Activated T-helper 1 cell treated with anti-CD3 and anti-CD28 coated beads, Interleukin-2, amount 50 U/mL, for 16 hours (primary cell): ENCODE results near the gene SV2A.
A peak's percentile ranks its signal among the peaks of the same experiment; 100 is the strongest.
"Not testable (repeated sequence)": the region's sequence is repeated elsewhere in the genome, so short reads cannot be mapped to it uniquely, and the experiment has no call there.

Experiments
- DNase-seq, 2 donors: peaks; one replicate each; pipeline ENCODE4 v3.0.0-alpha.2; 2020; ENCODE audit warnings: low read depth in 1 of 2, low spot score in 1 of 2

The SV2A gene

DNA sequence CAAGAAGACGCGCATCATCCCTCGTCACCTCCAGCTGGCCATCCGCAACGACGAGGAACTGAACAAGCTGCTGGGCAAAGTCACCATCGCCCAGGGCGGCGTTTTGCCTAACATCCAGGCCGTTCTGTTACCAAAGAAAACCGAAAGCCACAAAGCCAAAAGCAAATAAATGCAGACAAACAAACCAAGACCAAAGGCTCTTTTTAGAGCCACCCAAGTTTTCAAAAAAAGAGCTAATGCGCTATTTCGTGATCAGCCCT is 30.5 kb downstream of the SV2A start:
- DNase-seq: not testable (repeated sequence)

DNA sequence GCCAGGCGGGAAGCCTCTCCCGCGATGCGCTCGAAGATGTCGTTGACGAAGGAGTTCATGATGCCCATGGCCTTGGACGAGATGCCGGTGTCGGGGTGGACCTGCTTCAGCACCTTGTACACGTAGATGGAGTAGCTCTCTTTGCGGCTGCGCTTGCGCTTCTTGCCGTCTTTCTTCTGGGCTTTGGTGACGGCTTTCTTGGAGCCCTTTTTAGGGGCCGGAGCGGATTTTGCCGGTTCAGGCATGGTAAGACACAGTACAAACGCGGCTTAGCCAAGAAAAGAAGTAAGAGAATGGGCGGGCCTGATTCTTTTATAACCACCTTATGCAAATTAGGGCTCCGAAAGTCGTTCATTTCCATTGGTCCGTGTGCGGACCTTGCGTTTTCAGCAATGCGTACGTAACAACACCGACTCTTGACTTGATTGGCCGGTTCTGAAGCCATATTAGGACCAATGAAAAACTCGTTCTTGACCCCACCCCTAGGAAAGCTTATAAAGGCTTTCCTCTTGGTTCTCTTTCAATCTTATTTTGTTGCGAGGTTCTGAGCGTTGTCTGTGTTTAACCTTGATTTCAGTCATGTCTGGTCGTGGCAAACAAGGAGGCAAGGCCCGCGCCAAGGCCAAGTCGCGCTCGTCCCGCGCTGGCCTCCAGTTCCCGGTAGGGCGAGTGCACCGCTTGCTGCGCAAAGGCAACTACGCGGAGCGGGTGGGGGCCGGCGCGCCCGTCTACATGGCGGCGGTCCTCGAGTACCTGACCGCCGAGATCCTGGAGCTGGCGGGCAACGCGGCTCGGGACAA is 31.0 kb downstream of the SV2A start:
- DNase-seq: peak; percentile 56 to 73

DNA sequence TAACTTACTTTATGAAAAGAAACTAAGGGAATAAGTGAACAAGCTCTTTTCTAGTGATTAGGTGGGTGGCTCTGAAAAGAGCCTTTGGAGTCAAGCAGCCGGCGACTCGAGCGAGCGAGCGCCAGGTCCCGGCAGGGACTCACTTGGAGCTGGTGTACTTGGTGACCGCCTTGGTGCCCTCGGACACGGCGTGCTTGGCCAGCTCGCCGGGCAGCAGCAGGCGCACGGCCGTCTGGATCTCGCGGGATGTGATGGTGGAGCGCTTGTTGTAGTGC is 31.6 kb downstream of the SV2A start:
- not testable (repeated sequence) for DNase-seq

DNA sequence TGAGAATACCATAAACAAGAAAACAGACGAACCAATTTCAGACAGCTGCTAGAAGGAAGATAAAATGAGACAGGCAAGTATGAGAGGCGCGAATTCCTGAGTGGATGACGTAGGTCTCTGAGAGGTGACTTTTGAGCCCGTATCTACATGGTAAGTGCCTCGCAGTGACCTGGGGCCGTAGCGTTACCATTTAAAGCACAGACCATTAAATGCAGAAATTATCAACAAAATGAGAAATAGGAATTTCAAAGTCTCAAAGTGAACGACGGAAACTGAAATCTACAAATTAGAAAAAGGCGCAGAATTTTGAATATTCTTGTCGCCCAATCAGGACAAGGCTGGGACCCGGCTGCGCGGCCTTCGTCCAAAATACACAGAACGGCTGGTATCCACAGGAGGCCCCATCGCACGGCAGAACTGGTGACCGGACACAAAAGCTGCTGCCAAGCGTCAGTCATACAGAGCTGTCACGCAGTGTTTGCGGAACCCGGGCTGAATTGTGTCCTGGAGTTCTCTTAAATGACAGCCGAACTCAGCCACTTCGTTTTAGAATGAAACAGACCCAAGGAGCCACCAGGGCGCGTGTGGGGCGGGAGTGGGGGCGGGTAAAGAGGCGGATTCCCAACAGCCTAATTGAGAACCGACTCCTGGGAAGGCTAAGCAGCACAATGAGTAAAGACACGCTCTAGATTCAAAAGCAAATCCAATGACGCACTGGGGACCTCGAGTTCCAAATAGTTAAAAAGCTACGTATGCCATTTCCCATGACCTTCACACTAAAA is 32.1 kb downstream of the SV2A start:
- peak; percentile 21 to 44 for DNase-seq

DNA sequence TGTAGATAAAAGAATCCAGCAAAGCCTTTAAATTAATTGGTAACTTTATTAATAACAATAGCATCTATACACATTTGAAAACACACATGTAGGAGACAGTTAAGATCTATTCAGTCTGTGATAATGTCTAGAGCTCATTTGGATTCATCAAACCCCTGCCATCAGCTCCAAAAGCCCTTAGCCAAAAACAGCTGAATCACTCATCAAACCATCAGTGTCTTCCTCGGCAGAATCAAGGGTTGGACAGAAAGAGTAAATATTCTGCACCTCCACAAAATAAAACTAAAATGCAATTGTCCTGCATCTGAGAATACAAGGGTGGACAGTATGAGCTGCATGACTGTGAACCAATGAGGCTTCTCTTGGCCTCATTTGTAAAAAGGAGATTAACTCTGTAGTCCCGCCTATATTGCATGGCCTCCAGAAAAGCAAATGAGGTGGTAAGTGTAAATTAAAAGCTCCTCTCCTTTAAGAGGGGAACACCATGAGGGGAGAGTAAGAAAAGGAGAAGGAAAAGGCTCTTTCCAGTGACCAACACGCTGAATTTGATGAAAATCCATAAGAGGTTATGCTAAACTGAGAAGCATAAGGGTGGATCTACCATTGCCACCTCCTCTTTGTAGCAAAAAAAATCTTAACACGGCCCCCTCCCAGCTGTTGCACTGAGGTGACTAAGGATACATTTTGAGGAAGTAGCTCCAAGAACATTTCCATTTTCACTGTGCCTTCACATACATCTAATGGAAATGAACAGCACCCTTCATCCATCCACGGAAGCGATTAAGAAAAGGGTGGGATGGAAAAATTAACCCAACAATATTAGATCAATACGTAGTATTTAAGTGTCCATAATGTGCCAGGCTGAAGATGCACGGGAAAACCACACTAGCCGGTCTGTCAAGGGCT is 33.0 kb downstream of the SV2A start:
- no peak for DNase-seq

DNA sequence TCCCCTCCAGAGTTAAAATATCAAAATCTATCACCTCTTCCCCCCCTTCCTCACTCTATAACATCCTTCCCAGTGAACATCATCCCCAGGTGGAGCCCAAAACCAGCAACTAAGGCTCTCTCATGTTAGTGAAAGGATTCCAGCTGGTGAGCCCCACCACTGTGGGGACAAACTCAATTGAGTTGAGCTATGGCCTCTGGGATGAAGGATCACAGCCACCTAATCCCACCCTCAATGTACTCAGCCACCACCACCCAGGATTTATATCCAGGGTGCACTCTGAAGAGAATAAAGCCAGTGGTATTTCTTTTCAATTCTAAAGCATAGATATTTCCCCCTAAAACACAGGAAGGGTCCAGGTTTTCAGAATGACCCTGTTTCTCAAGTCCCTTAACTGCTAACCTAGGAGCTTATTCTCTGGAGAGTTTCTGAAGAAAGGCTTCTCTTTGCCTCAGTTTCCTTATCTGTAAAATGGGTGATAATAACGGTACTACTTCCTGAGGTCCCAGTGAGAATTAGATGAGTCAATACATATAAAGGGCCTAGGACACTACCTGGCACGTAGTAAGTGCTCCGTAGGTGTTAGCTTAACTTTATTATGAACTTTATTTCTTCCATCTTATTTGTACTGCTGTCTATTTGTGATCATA is 33.9 kb downstream of the SV2A start:
- no peak for DNase-seq

DNA sequence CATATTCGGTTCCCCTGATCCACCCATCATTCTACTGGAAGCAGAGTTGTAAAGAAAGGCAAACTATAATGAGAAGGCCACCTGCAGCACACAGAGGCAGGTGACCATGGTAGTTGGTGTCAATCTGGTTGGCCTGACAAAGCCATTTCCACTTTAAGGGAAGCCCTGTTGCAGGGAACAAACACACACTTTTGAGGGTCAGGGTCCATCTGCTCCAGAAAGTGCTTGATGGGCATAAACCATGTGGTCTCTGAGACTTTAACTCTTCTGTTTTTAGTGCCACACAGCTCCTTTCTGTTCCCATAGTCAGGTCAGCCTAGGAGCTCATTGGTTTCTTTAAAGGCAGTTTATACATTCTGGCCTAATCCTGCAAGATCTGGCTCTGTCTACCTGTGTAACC is 35.8 kb downstream of the SV2A start:
- DNase-seq: no peak

DNA sequence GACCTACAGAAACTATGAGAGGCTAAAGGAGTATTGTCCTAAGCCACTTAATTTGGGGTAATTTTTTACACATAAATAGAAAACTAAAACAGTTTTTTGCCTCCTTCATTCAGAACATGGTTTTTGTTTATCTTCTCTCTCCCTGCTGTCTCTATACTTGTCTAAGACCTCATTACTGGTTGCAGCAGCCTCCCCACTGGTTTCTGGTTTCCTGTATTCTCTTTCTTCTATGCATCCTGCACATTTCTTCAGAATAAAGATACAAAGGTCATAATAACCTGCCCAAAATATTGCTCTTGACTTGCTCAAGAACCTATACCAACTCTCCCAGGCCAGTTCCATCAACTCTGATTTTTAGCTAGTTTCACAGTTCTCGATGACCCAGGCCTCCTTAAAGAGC is 38.1 kb downstream of the SV2A start:
- DNase-seq: no peak

DNA sequence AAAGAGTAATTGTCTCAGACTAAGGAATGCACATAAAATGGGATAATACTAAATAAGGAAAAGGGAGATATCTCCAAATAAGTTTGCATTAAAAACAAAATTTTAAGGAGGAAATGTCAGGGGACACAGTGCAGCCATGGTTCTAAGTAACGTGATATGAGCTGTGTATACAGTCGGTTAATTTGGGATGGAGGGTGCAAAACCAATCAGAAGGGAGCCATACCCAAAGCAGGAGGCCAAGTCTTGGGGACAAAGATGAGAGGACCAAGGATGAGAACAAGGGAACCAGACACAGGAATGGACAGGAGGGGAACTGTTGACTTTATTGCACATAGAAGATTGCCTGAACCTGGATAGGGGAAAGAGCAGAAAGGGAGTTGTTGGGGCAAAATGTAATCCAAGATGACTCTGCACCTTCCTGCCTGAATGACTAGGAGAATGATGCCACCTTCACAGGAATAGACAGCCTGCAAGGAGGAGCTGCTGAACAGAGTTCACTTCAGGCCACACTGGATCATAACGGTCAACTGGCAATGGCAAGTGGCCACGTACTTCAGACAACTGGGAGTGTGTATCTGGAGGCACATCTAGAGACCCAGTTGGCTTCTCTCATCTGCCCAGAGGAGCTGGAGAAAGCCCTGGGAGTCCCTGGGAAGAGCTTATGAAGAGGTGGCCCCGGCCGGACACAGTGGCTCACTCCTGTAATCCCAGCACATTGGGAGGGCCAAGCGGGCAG is 40.3 kb downstream of the SV2A start:
- no peak for DNase-seq

DNA sequence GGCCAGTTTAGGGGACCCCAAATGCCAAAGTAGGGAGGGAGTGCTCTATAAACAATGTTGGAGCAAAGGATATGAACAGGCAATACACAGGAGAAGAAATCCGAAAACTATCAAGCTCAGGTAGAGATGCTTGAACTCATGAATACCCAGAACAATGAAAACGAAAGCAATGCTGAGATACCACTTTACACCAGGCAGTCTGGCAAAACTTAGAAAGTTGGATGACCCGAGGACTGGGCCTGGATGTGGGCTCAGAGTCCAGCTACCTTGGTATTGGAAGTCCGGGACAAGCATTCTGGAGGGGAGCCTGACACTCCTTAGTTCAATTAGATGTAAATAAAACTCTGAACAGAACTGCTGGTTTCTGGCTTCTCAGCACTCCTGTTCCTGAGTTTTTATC is 44.6 kb downstream of the SV2A start:
- not testable (repeated sequence) for DNase-seq

DNA sequence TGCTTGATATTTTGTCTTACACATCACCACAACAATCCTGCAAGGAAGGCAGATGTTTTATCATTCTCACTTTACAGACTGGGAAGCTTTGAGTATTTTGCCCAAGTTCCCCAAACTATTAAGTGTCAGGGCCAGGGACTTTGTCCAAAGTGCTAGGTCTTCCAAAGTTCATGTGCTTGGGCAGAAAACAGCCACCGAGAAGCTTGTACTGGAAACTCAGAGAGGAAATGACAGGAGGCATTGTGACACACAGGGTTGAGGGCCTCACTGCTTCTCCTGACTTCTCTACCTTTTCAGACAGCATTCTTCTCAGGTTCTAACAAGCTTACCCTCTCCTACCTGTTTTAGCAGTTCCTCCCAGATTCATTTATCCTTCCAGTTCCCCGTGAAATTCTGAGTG is 50.8 kb downstream of the SV2A start:
- not testable (repeated sequence) for DNase-seq

DNA sequence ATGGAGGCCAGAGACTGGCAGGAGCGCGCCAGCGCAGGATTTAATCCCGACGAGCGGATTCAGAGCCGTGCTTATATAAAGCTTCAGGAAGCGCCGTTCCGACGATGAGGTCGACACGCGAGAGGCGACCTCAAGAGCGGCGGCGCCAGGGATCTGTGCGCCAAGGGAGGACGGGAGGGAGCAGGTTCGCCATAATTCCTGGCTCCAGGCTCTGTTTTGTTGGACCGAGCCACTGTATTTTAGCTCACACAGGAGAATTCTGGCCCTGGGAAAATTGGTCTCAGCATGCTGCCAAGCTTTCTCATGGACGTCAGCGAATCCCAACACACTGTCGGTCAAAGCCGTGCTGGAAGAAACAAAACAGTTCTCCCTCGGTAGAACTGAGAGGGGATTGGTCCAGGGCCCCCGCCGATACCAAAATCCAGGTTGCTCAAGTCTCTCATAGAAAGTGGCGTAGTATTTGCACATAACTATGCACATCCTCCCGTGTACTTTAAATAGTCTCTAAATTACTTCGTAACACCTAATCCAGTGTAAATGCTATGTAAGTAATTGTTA is 56.1 kb downstream of the SV2A start:
- DNase-seq: not testable (repeated sequence)

DNA sequence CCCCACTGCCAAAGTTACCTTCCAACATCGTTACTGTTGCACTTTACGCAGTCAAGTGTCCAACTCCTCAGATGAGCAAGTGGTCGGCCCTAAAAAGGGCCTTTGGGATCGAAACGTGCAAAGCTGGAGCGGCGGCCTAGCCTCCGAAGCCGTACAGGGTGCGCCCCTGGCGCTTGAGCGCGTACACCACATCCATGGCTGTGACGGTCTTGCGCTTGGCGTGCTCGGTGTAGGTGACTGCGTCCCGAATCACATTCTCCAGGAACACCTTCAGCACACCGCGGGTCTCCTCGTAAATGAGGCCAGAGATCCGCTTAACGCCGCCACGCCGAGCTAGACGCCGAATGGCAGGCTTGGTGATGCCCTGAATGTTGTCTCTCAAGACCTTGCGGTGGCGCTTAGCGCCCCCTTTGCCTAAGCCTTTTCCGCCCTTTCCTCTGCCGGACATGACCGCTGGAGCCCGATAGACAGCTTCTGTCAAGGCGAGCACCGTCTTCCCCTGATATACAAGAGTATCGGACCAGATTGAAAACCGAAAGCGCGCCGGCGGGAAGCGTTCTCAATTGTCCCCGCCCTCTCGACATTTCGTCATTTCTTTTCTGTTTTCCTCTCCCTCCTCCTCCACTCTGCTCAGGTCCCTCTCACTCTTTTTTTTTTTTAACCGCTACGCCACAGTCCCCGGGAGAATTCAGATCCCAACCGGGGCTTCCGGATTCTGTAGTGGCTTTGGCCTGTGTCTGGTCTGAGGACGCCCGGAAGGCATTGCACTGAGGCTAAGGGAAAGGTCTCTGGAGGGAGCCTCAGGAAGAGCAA is 56.8 kb downstream of the SV2A start:
- not testable (repeated sequence) for DNase-seq

DNA sequence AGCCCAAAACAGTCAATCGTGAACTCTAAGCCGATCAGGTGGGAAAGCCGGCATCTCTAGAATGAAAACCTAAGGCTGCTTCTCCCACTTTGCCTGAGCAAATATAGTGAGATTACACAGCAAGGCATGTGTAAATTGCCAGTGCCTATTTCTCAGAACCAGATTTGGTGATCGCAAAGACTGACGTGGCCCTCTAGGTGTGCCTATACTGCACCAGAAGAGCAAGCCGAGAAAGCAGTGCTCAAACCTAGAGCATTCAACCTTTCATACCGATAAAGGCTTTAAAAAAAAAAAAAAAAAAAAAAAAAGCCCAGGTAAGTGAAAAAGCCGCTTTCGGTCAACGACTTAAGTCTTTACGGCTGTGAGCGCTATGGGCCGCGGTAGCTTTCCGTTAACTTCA is 57.4 kb downstream of the SV2A start:
- not testable (repeated sequence) for DNase-seq
